Mesenchymal stem cell (in vitro differentiated cells and primary cell): ENCODE measurements around the gene ADGRF3.

Experiments used
- DNase-seq: peaks from one replicate; pipeline ENCODE4 v3.0.0-alpha.2; 2013
- H2AFZ ChIP-seq: one replicate; pipeline ENCODE4 v1.6.1; 2013; ENCODE audit warnings: low read depth, mild to moderate bottlenecking, control low read depth, inconsistent platforms, low read length, moderate library complexity
- H2AK5ac ChIP-seq: 2 replicates; pipeline ENCODE4 v1.6.1; 2013; ENCODE audit warnings: low read length, moderate library complexity, mild to moderate bottlenecking, inconsistent platforms; ENCODE audit not compliant: severe bottlenecking
- H2BK120ac ChIP-seq: one replicate; pipeline ENCODE4 v1.6.1; 2013; ENCODE audit warnings: low read depth, mild to moderate bottlenecking, inconsistent platforms, low read length, moderate library complexity
- H2BK12ac ChIP-seq, 2 experiments: one replicate each; pipeline ENCODE4 v1.6.1; 2013; ENCODE audit warnings: inconsistent platforms in 2 of 2, low read length in 2 of 2, mild to moderate bottlenecking in 2 of 2, moderate library complexity in 2 of 2, control low read depth in 1 of 2
- H2BK15ac ChIP-seq: one replicate; pipeline ENCODE4 v1.6.1; 2013; ENCODE audit warnings: mild to moderate bottlenecking, low read depth, inconsistent platforms; ENCODE audit not compliant: poor library complexity, severe bottlenecking
- H2BK5ac ChIP-seq: 2 replicates; pipeline ENCODE4 v1.6.1; 2013; ENCODE audit warnings: low read depth, mild to moderate bottlenecking, low read length, control low read depth, inconsistent platforms; ENCODE audit not compliant: poor library complexity, severe bottlenecking
- H3K14ac ChIP-seq, 2 experiments: one replicate each; pipeline ENCODE4 v1.6.1; 2013; ENCODE audit warnings: inconsistent platforms in 2 of 2, low read length in 2 of 2, control low read depth in 1 of 2, mild to moderate bottlenecking in 1 of 2, moderate library complexity in 1 of 2
- H3K18ac ChIP-seq, 2 experiments: one replicate each; pipeline ENCODE4 v1.6.1; 2013; ENCODE audit warnings: inconsistent platforms in 2 of 2, low read length in 2 of 2, control low read depth in 1 of 2, low read depth in 1 of 2, mild to moderate bottlenecking in 1 of 2
- H3K23ac ChIP-seq, 2 experiments: one replicate each; pipeline ENCODE4 v1.6.1; 2013; ENCODE audit warnings: inconsistent platforms in 2 of 2, low read length in 2 of 2, mild to moderate bottlenecking in 2 of 2, moderate library complexity in 2 of 2, control low read depth in 1 of 2
- H3K27ac ChIP-seq: 2 replicates; pipeline ENCODE4 v1.5.1; 2013; ENCODE audit warnings: mild to moderate bottlenecking, moderate library complexity, low read length, control low read depth, inconsistent platforms; ENCODE audit not compliant: poor library complexity, severe bottlenecking
- H3K27me3 ChIP-seq, 2 experiments: 2 replicates each; pipeline versions ENCODE4 v1.6.1 to v1.7.0; 2013; ENCODE audit warnings: low read length in 2 of 2, mild to moderate bottlenecking in 2 of 2, moderate library complexity in 2 of 2, control low read depth in 1 of 2, inconsistent platforms in 1 of 2; ENCODE audit not compliant: control insufficient read depth in 1 of 2, insufficient read depth in 1 of 2
- H3K36me3 ChIP-seq, 2 experiments: 2 replicates each; pipeline versions ENCODE4 v1.6.1 to v1.7.0; 2013; ENCODE audit warnings: low read length in 2 of 2, control low read depth in 1 of 2, inconsistent platforms in 1 of 2, low read depth in 1 of 2, mild to moderate bottlenecking in 1 of 2; ENCODE audit not compliant: insufficient read depth in 2 of 2, control insufficient read depth in 1 of 2
- H3K4ac ChIP-seq, 2 experiments: one replicate each; pipeline ENCODE4 v1.6.1; 2013; ENCODE audit warnings: inconsistent platforms in 2 of 2, low read length in 2 of 2, mild to moderate bottlenecking in 2 of 2, moderate library complexity in 2 of 2, control low read depth in 1 of 2, low read depth in 1 of 2
- H3K4me1 ChIP-seq: 2 replicates; pipeline ENCODE4 v1.6.1; 2013; ENCODE audit warnings: low read depth, low read length, control low read depth; ENCODE audit not compliant: control insufficient read depth, insufficient read depth
- H3K4me2 ChIP-seq: 2 replicates; pipeline ENCODE4 v1.6.1; 2013; ENCODE audit warnings: low read length, mild to moderate bottlenecking, inconsistent platforms; ENCODE audit not compliant: poor library complexity, severe bottlenecking
- H3K4me3 ChIP-seq, 2 experiments: 2 replicates each; pipeline versions ENCODE4 v1.5.1 to v1.7.0; 2013; ENCODE audit warnings: low read length in 2 of 2, mild to moderate bottlenecking in 2 of 2, control low read depth in 1 of 2, low read depth in 1 of 2; ENCODE audit not compliant: insufficient read depth in 1 of 2
- H3K79me1 ChIP-seq: replicated peaks from 2 replicates; pipeline ENCODE4 v1.6.1; 2013; ENCODE audit warnings: mild to moderate bottlenecking, control low read depth, low read length, inconsistent platforms; ENCODE audit not compliant: poor library complexity, severe bottlenecking
- H3K9ac ChIP-seq: 2 replicates; pipeline ENCODE4 v1.7.0; 2013; ENCODE audit warnings: mild to moderate bottlenecking, low read length, moderate library complexity
- H3K9me3 ChIP-seq: 2 replicates; pipeline ENCODE4 v1.7.0; 2013; ENCODE audit warnings: mild to moderate bottlenecking, low read length; ENCODE audit not compliant: control insufficient read depth
- H4K8ac ChIP-seq: one replicate; pipeline ENCODE4 v1.6.1; 2013; ENCODE audit warnings: inconsistent platforms, mild to moderate bottlenecking, low read length, moderate library complexity
- H4K91ac ChIP-seq: one replicate; pipeline ENCODE4 v1.6.1; 2013; ENCODE audit warnings: mild to moderate bottlenecking, low read length, inconsistent platforms
- WGBS: methylation state at CpG from one replicate; pipeline ENCODE4 v1.1.7; 2013; ENCODE audit warnings: mixed read lengths; 5-methylcytosine and 5-hydroxymethylcytosine counted together

The ADGRF3 gene

GRCh38 chr2:26298638-26299393, 47.8 kb downstream of the ADGRF3 start:
- Histone ChIP-seq H3K79me1 (peaks cover 3% of the 10 kb centered on the region), H3K4ac (peak overlapping the region; percentile 71 to 79), H3K36me3 (no peaks in the 10 kb centered on the region), H3K14ac (peak overlapping the region in 1 of 2 experiments; percentile 61), H2BK12ac (peak overlapping the region; percentile 79 to 81), H3K9ac (peak overlapping the region; percentile 90), H3K4me1 (peaks cover 14% of the 10 kb centered on the region), H2BK120ac (peak overlapping the region; percentile 80), H3K4me2 (peak overlapping the region; percentile 56), H3K9me3 (no peaks in the 10 kb centered on the region), H2BK15ac (peak overlapping the region; percentile 17), H3K27me3 (no peaks in the 10 kb centered on the region), H2AFZ (peak overlapping the region; percentile 93), H4K91ac (peak overlapping the region; percentile 88), H2AK5ac (peak overlapping the region; percentile 67), H3K23ac (peak overlapping the region in 1 of 2 experiments; percentile 77), H2BK5ac (no peak overlapping the region), H3K18ac (peak overlapping the region; percentile 84 to 91), H3K4me3 (peak overlapping the region; percentile 47 to 82), H4K8ac (peak overlapping the region; percentile 98), H3K27ac (peak overlapping the region; percentile 78)
- 11% methylated on average over 30 of the region's 30 CpGs for WGBS
- DNase-seq, result peak; percentile 72

DNA sequence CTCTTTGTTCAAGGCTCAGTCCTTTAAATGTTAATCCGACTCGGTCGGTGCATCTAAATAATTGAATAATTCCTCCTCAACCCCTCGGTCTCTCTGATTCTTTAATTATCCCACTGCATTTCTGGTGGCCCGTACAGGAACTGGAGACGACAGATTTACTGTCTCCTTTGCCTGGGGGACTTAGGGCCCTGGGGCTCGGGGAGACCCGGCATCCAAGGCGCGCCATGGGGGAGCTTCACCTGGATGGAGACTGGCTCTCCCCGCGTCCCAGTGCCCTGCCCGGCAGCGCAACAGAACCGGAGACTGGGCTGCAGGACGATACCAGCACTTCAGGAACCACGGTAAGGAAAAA, 48.3 kb downstream of the ADGRF3 start:
- peak overlapping the region; percentile 80 for H2BK120ac ChIP-seq
- 22% methylated on average over 17 of the region's 17 CpGs for WGBS
- DNase-seq, result no peak
- no peak overlapping the region for H3K27ac ChIP-seq
- peak overlapping the region in 1 of 2 experiments; percentile 82 for H3K4me3 ChIP-seq
- H2BK5ac ChIP-seq, result no peak overlapping the region
- H2BK15ac ChIP-seq, result no peak overlapping the region
- peak overlapping the region; percentile 90 for H3K9ac ChIP-seq
- H2AFZ ChIP-seq, result peak overlapping the region; percentile 93
- H3K9me3 ChIP-seq, result no peaks in the 10 kb centered on the region
- peaks cover 14% of the 10 kb centered on the region for H3K4me1 ChIP-seq
- no peaks in the 10 kb centered on the region for H3K36me3 ChIP-seq
- peak overlapping the region in 1 of 2 experiments; percentile 84 for H3K18ac ChIP-seq
- H2BK12ac ChIP-seq, result peak overlapping the region; percentile 41 to 60
- no peak overlapping the region for H3K14ac ChIP-seq
- peak overlapping the region; percentile 56 for H3K4me2 ChIP-seq
- no peaks in the 10 kb centered on the region for H3K27me3 ChIP-seq
- no peak overlapping the region for H4K91ac ChIP-seq
- H3K23ac ChIP-seq, result no peak overlapping the region
- H2AK5ac ChIP-seq, result peak overlapping the region; percentile 67
- H4K8ac ChIP-seq, result peak overlapping the region; percentile 98
- peak overlapping the region; percentile 65 to 79 for H3K4ac ChIP-seq
- H3K79me1 ChIP-seq, result peaks cover 3% of the 10 kb centered on the region

- no peak overlapping the region for H3K4ac ChIP-seq
- H3K9ac ChIP-seq, result no peak overlapping the region
- no peak overlapping the region for H3K27ac ChIP-seq
- H3K79me1 ChIP-seq, result peaks cover 3% of the 10 kb centered on the region
- no peak overlapping the region for H2BK15ac ChIP-seq
- 99% methylated on average over 2 of the region's 3 CpGs for WGBS
- H3K14ac ChIP-seq, result no peak overlapping the region
- peaks cover 14% of the 10 kb centered on the region for H3K4me1 ChIP-seq
- no peaks in the 10 kb centered on the region for H3K9me3 ChIP-seq
- no peak overlapping the region for H3K18ac ChIP-seq
- no peak overlapping the region for H2BK5ac ChIP-seq
- no peak overlapping the region for H4K91ac ChIP-seq
- no peaks in the 10 kb centered on the region for H3K36me3 ChIP-seq
- H3K23ac ChIP-seq, result no peak overlapping the region
- DNase-seq, result no peak
- H2BK120ac ChIP-seq, result no peak overlapping the region
- no peak overlapping the region for H2AK5ac ChIP-seq
- H3K4me2 ChIP-seq, result no peak overlapping the region
- H3K4me3 ChIP-seq, result no peak overlapping the region
- H3K27me3 ChIP-seq, result no peaks in the 10 kb centered on the region
- no peak overlapping the region for H2AFZ ChIP-seq
- no peak overlapping the region for H2BK12ac ChIP-seq
- H4K8ac ChIP-seq, result no peak overlapping the region
Measured at GRCh38 chr2:26297061-26297460, 49.5 kb downstream of the ADGRF3 start.

DNA sequence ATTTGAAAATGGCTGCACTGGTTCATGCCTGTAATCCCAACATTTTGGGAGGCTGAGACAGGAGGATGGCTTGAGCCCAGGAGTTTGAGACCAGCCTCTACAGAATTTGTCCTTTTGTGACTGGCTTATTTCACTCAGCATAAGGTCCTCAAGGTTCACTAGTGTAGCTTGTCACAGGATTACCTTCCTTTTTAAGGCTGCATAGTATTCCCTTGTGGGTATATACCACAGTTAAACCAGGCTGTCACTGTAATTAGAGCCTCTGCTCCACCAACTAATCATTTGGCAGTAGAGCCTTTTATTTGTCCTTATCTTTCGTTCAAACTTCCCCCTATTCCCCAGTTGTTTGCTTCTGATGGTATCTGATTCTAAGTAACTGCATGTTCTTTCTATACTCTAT, 51.1 kb downstream of the ADGRF3 start:
- Histone ChIP-seq H3K27ac (no peak overlapping the region), H2BK120ac (no peak overlapping the region), H3K36me3 (peaks cover 2 to 5% of the 10 kb centered on the region in 2 experiments), H3K4ac (no peak overlapping the region), H3K27me3 (no peaks in the 10 kb centered on the region), H2BK5ac (no peak overlapping the region), H3K23ac (no peak overlapping the region), H2AFZ (no peak overlapping the region), H3K4me3 (no peak overlapping the region), H3K9ac (no peak overlapping the region), H2BK12ac (no peak overlapping the region), H4K8ac (no peak overlapping the region), H4K91ac (no peak overlapping the region), H3K4me2 (no peak overlapping the region), H2AK5ac (no peak overlapping the region), H3K18ac (no peak overlapping the region), H3K4me1 (peaks cover 11% of the 10 kb centered on the region), H3K14ac (no peak overlapping the region), H2BK15ac (no peak overlapping the region), H3K9me3 (no peaks in the 10 kb centered on the region), H3K79me1 (no peaks in the 10 kb centered on the region)
- WGBS, result no CpG with 5 or more reads among the region's 1 CpG
- no peak for DNase-seq
